IPS-18a (cell line): Measurements from ENCODE around the gene SIGLEC12.
"Not testable (repeated sequence)": the region's sequence is repeated elsewhere in the genome, so short reads cannot be mapped to it uniquely, and the experiment has no call there.

ENCODE experiments used
- H3K27ac ChIP-seq: one replicate; pipeline ENCODE4 v1.5.1; 2013; ENCODE audit warnings: low read length
- H3K27me3 ChIP-seq: one replicate; pipeline ENCODE4 v1.6.1; 2013; ENCODE audit warnings: mild to moderate bottlenecking, low read length; ENCODE audit not compliant: control insufficient read depth, insufficient read depth
- H3K36me3 ChIP-seq: one replicate; pipeline ENCODE4 v1.6.1; 2013; ENCODE audit warnings: low read depth, low read length; ENCODE audit not compliant: control insufficient read depth
- H3K4me1 ChIP-seq: one replicate; pipeline ENCODE4 v1.6.1; 2013; ENCODE audit warnings: low read depth, low read length; ENCODE audit not compliant: control insufficient read depth
- H3K4me3 ChIP-seq: one replicate; pipeline ENCODE4 v1.5.1; 2013; ENCODE audit warnings: low read length
- H3K9ac ChIP-seq: one replicate; pipeline ENCODE4 v1.6.1; 2013; ENCODE audit warnings: mild to moderate bottlenecking, low read length, moderate library complexity
- H3K9me3 ChIP-seq: one replicate; pipeline ENCODE4 v1.6.1; 2013; ENCODE audit warnings: low read depth, low read length; ENCODE audit not compliant: control insufficient read depth

SIGLEC12 gene

GRCh38 chr19:51447510-51447909 is 54.1 kb downstream of the SIGLEC12 start:
- not testable (repeated sequence) for H3K27me3 ChIP-seq, H3K36me3 ChIP-seq, H3K9me3 ChIP-seq, H3K27ac ChIP-seq, H3K4me3 ChIP-seq, H3K4me1 ChIP-seq, H3K9ac ChIP-seq

DNA sequence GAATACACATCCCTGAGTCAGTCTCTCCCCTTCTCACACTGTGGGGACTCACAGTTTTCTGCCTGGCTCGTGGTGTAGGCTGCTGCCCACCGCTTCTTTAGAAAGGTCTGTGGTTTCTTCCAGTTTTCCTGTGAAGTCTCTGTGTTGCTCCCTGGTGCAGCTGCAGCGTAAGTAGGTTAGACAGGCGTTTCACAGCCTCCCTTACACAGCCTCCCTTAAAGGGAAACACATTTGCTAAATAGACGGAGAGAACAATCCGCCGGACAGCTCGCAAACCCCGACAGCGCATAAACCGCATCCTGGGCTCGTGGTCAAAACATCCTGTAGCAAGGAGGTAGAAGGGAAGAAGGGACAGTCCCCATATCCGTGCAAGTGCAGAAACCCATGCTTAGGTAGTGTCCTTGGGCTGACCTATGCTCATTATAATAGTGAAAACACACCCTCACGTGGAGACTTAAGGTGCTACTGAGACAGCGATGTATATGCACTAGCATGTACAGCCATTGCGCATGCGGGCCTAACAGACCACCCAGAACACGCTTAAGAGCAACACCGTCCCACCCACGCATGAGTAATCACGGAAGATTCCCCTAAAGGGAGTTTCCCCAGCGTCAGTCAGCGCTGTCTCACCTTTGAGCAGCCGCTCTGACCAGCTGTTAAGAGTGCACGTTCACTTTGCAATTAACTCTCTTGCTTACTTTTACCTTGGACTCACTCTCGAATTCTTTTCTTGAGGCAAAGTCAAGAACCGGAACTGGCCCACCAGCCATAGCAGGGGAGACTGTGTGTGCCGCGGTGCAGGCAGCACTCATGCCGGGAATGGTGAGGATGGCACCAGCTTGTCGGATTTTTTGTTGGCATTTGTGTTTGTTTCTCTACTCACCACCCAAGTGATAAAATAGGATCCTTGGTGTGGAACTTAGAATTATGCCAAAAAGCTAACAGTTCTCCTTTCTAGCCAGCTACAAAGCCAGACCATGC is 59.9 kb downstream of the SIGLEC12 start:
- Histone ChIP-seq H3K4me1 (no peaks in the 10 kb centered on the region), H3K27me3 (no peaks in the 10 kb centered on the region), H3K4me3 (no peak overlapping the region), H3K27ac (no peak overlapping the region), H3K9ac (no peak overlapping the region), H3K9me3 (peaks cover 4% of the 10 kb centered on the region), H3K36me3 (no peaks in the 10 kb centered on the region)
